HG02610 (cell line): ENCODE measurements around the gene RXRG.

ENCODE experiments used
- ATAC-seq: cut with Tn5 transposase; IDR thresholded peaks from one replicate; pipeline ENCODE4 v1.9.1; 2021; ENCODE audit warnings: mild to moderate bottlenecking, moderate library complexity; ENCODE audit not compliant: unreplicated experiment

RXRG gene

DNA sequence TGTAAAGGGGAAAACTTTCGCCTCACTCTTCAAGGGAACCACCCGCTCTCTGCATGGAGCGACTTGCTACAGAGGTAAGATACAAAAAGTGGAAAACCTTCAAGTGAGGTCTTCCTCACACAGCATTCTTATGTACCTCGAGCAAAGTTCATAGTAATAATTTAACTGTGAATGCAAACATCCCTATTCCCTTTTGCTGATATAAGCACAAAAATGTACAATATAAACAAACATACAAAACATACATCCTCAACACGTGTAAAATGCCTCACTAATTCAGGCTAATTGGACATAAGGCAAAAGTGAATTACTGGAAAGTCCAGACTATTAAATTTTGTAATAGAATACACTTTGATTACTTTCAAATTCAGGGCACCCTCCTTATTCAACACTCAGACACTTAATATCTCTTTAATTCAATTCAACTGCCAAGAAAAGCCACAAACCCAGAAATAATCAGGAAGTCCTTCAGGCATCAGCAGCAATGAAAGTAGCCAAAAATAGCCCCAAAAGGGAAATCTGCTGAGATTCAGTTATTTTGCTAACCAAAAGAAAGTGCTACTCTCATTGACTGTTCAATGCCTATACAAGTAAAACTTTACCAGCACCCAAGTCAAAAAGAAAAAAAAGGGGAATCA is 73.2 kb downstream of the RXRG start:
- no peak for ATAC-seq

DNA sequence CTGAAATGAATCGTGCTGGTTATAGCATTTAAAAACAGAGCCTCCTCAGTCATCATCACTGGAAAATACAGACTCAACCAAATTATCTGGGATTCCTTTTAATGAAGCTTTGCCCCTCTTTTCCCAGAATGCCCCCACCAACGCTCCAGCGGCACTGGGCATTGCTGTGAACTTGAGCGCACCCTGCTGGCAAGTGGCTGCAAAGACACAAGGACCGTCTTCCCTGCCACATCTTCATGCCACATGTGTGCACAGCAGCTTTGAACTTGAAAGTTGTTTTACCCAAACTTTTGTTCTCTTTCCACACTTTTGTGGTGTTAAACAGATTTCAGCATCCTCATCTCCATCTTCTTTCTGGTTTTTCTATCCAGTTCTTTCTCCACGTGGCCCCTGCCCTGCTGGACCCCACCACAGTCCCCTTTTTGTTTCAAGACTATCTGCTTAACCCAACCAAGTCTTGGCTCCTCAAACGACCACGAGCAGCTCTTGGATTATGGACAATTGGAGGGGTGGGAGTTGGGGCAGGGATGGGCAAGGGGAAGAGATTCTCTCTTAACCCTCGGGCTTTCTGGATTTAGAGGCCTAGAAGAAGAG is 75.6 kb downstream of the RXRG start:
- ATAC-seq = no peak

DNA sequence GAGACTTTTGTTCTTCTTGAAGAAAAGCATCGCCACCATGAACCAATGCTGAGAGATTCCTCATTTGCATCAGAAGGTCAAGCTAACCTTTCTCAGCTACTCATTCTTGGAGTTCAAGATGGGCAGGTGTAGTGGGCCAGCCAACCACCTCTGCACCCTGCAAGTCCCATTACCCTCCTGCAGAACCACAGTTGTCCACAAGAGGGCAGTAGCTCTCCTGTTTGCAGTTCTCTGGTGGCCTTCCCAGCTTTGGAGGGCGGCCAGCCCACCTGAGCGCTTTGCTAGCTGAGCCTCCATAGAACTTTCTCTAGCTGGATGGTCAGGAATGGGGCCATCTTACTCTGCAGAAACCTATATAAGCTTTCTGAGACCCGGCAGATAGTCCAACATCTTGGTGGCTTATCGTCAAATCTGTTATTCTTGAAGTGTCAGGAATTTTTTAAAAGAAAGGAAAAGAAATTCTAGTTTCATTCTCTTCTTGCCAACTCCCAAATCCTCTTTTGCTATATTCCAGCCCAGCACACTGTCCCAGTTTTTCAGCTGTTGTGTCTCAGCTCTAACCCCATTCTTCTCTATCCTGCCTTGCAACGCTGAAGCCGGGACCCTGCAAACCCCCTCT is 77.4 kb downstream of the RXRG start:
- ATAC-seq = peak; percentile 70

DNA sequence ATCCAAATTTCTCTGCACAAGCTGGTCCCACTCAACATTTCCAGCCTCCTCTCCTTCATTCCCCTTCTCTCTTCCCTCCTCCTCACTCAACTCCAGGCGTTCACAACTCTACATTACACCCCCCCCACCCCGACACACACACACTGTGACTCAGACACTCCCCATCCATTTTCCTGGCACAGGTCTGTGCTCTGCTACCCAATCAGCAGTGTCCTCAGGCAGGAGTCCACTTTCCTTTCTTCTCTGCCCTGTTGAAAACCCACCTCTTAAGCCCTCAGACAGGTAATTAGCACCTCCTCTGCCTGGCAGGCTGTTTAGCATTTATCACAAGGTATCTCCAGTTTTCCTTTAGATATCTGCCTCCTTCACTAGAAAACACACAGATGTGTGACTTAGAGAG is 79.6 kb downstream of the RXRG start:
- ATAC-seq = no peak

DNA sequence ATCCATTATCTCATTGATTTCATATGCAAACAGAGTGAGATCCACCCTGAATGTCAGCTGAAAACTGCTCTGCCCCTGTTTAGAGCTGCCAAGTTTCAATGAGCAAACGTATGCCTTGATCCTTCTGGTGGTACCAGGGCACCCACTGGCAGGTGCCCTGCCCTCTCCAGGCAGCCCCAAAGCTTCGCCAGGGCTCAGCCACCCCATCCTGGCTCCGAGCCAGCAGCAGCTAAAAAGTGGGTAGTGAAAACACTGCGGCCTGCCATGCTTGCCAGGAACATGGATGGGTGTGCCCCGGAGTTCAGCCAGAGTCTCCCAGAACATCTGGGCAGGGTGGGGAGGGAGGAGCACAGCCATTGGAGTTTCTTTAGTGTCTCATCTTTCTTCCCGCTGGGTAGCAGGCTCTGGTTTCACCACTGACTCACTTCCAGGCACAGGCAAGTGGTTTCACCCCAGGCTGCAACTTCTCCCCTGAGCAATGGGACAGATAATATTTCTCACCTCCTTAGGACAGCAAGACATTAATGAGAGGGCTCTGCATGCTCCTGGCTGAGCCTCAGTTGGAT is 80.3 kb downstream of the RXRG start:
- ATAC-seq = no peak

DNA sequence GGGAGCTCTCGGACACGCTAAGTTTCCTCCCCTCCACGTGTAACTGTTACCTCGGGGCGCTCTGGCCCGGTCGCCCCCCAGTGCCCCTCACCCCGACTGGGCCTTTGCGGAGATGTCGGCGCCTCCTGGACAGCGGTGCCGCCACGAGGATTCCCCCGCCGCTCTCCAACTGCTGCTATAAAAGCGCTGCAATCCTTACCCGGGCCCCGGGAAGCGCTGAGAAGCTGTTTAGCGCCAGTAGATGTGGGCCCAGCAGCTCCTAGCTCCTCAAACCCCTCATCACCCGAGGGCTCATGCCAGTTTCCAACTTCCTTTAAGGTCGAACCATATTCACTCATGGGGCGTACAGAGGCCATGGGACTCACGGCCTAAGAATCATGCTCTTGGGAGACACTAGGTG is 88.0 kb downstream of the RXRG start:
- ATAC-seq = no peak

DNA sequence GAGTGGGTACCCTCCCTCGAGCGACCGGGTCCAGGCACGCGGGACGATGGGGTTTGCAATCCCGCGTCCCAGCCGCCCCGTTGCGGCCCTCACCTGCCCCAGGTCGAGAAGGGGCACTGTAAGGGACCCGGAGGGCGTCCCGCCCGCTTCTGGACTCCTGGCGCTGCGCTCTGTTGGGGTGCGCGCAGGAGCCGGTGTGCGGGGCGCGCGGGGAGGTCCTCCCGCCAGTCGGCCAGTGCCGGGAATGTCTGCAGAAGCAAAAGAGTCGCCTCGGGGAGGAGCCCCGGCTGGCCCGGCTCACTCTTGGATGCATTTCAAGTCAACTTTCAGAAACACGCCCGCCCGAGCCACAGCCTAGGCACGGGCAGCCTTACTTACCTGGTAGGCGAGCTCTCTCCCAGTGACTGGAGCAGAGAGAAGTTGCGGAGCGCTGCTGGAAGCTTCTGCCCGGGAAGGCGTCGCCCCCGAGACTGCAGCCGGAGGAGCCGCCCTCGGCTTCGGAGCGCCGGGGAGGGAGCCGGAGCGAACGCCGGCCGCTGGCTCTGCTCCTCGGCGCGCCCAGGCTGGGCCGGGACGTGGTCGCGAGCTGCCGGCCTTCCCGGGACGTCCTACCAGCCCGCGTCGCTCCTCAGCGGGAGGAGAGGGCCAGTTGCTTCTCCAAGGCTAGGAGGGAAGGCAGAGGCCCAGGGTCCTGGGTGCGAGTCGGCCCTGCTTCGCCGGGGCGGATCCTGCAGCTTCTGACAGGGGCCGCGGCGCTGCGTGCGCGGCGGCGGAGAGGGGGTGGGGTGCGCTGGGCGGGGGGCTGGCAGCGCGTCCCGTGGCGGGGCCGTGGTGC is 88.7 kb downstream of the RXRG start, which contains the start of gene LMX1A:
TSS of gene LMX1A (minus strand) at position 739 of the 835 bp plus-strand sequence. CDS start 1,156 bp downstream, outside the sequence.
- no peak for ATAC-seq

DNA sequence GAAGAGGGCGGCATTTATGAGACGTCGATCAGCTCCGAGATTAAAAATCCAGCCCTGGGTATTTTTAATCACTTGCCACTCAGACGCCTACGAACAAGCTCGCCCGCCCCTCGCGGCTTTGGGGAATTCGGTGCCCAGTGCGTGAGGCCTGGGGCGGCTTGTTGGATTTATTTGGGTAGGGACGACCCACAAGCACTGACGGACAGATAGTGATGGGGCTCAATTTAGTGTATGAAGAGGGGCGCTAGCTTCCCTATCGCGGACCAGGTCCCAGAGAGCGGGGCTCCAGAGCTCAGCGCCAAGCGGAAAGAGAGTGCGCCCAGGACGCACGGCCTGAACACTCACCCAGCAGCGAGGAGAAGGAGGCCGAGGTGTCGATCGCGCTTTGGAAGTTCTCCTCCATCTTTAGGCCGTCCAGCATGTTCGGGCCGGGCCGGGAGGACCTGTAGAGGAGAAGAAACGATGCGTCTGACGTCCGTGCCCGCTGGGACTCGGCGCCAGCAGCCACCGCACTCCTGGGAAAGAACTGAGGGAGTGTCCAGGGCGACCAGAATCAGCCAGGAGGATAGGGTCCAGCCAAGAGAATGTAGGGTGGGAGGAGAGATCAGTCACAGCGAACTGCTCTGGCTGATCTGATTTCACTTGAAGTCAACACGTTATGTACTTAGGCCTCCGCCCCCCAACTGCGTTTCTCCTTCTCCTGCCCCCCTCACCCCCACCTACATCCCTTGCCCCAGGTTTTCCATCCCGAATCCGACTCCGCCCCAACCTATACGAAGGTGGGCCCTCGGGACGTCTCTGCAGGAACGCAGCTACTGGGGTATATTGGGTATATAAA is 89.6 kb downstream of the RXRG start:
- no peak for ATAC-seq

DNA sequence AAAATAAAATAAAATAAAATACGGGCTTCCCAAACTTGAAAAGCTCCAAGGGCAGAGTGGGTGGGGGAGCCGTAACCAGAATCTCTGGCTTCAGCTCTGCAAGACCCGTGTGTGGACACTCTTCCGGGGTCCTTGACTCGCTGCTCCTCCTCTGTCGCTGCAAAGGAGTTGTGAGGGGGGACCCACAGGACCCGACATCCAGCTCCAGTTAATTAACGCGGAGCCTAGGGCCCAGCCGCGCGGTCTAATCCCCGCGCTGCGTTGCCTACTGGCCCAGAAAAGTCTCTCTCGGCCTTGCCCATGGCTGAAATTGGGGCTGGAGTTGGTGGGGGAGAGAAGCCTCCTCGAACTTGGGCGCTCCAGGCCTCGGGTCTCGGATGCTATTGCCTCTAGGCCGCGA is 90.2 kb downstream of the RXRG start:
- no peak for ATAC-seq

DNA sequence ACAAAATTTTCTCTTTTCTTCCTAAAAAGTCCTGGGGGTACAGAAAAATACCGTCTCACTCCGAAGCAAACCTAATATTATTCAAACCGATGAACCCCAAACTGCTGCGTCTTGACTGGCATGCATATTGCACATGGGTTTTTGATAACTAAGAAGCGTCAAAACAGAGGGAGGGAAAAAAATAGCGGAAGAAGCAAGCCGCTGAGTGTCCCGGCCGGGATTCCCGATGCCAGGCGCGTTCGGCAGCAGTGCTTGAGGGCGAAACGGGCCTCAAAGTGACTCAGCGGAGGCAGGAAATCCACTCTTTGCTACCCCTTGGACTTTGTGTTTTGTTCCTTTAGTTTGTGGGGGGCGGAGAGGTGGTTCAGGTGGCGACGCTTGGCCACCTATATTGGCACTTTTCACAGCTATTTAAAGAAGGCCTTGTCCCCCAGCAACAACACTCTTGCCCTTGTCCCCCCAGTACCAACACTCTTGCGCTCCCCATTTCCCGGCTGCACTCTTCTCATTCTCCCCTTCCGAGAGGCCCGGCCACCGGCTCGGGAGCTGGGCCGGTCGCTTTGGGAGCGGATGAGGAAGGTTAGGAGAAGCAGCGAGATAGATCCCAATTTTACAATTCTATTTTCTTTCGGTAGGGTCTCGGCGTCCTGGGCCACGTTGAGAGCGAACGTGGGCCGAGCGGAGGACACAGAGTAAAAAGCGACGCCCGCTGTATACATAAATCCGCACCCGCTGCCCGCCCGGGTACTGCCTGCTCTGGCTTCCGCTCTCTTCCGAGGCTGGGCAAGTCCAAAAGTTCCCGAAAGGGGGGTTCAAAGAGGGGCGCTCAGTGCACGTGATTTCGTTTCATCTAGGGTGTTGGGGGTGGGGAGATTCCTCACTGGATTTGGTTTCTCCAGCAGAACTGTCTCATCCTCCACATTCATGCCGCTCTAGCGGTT is 90.9 kb downstream of the RXRG start:
- ATAC-seq = no peak

DNA sequence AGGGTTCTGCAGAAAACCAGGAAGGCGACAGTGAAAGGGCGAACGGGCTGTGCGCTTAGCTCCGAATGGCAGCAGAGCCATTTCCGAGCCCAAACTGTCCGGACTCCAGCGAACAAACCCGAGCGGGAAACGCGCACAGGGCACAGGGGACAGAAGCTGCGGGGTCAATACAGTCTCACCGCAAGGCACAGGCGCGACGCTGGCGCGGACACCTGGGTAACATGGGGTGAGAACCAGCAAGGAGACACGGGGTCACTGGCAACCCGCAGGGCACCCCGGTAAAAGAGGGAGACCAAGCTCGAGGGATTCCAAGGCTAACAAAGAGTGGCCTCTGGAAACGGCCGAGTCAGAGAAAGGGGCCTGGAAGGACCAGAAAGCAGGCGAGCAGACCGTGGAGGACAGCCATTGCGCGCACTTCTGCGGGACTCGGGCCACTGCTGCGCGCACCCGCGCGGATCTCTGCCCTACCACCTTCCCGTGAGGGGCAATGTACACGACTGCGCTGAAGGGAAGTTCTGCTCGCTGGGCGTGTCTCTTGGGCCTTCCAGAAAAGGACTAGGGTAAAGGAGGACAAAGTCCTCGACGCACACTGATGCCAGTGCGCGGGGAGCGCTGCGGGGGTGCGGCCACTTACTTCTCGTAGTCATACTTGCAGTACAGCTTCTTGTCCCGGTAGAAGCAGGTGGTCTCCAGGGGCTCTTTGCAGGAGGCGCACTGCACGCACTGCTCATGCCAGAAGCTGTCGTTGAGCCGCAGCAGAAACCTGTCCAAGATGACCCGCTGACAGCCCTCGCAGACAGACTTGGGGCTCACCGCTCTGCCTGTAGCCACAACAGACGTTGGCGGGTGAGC is 92.3 kb downstream of the RXRG start:
- ATAC-seq = no peak

DNA sequence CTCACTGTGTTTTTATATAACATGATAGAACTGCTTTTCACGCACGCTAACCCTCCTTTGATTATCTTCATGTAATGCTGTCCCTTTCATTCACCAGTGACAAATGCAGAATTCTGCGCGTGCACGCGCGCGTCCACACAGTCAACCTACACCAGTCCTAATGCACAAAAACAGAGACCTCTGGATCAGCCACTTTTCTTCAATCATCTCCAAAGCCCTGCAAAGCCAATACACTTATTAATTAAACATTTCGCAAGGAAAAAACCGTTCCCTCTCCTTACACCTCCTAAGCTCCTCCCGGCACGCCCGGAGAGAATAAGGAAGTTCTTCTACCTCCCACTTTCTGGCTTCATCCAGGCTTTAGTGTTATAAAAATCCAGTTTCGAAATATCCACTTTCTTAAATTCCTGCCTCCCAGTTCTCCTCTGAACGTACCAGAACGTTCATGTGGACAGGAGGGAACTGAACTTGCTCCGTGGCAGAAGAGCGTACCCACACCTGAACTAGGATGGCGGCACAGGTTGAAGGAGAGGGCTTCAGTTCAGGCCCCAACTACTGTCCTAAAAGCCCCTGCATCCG is 93.0 kb downstream of the RXRG start:
- ATAC-seq = no peak
